ENCODE results near the gene ANG. TPM values are rescaled to one million over a fixed set of nuclear protein-coding genes. Genes with fewer than 3 reads are reported as not detected.

The ANG gene
- 1.4 and 6.8 TPM in 2 replicates for total RNA-seq

GRCh38 chr14:20688167-20688839 lies at the start of gene ANG:
Gene ANG, plus strand, starts transcription at chr14:20688764. Its CDS starts 4,801 bp downstream, at chr14:20693565.

GRCh38 chr14:20641591-20641990 lies 47.0 kb upstream of the ANG start, which contains the start of gene OR6S1:
Gene OR6S1, minus strand, starts transcription at chr14:20641691. Its CDS starts 0 bp downstream, at chr14:20641691.

GRCh38 chr14:20683891-20684661 lies 4.5 kb upstream of the ANG start, which contains the start of gene RNASE4:
Gene RNASE4, plus strand, starts transcription at chr14:20684560. Its CDS starts 14,812 bp downstream, at chr14:20699372.

Small RNA genes lying within 50 kb of the gene (small RNA-seq; reads per million reads assigned to genes)
- not detected for gene RF00019 (ENCODE audit: low replicate concordance)

Other genes starting within 250 kb of the ANG start
- 31.3 and 60.0 TPM in 2 replicates for gene OSGEP, start 234.0 kb upstream of the ANG start, total RNA-seq
- 70.2 and 100 TPM in 2 replicates for gene APEX1, start 233.5 kb upstream of the ANG start, total RNA-seq
- 24.3 and 43.5 TPM in 2 replicates for gene PIP4P1, start 227.3 kb upstream of the ANG start, total RNA-seq
- 79.7 and 104 TPM in 2 replicates for gene PNP, start 219.4 kb upstream of the ANG start, total RNA-seq
- gene RNASE10, start 183.2 kb upstream of the ANG start, total RNA-seq, result not detected in 2 replicates
- not detected in 2 replicates for gene RNASE9, start 127.7 kb upstream of the ANG start, total RNA-seq
- not detected in 2 replicates for gene RNASE11, start 100.8 kb upstream of the ANG start, total RNA-seq
- not detected in 2 replicates for gene RNASE12, start 97.4 kb upstream of the ANG start, total RNA-seq
- gene OR6S1, start 47.1 kb upstream of the ANG start, total RNA-seq, result not detected in 2 replicates
- 2.9 and 7.0 TPM in 2 replicates for gene RNASE4, start 4.2 kb upstream of the ANG start, total RNA-seq
- not detected in 2 replicates for gene EDDM3A, start 57.1 kb downstream of the ANG start, total RNA-seq
- gene EDDM3B, start 79.6 kb downstream of the ANG start, total RNA-seq, result not detected in 2 replicates
- gene RNASE6, start 92.5 kb downstream of the ANG start, total RNA-seq, result not detected in 2 replicates
- 0.43 TPM in 1 of 2 replicates, not detected in the other for gene RNASE1, start 114.1 kb downstream of the ANG start, total RNA-seq
- not detected in 2 replicates for gene RNASE3, start 202.6 kb downstream of the ANG start, total RNA-seq